ENCODE data around the gene KCNQ5. TPM values are rescaled to one million over a fixed set of nuclear protein-coding genes. Genes with fewer than 3 reads are reported as not detected.

KCNQ5 gene
- total RNA-seq, 2 experiments from 2014 or later: 2.1 to 2.5 TPM

DNA sequence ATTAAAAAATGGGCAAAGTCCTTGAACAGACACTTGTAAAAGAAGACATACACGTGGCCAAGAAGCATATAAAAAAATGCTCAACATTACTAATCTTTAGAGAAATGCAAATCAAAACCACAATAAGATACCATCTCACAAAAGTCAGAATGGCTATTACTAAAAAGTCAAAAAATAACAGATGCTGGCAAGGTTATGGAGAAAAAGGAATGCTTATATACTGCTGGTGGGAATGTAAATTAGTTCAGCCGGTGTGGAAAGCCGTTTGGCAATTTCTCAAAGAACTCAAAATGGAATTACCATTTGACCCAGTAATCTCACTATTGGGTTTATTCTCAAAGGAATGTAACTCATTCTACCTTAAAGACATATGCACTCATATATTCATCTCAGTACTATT lies 436.9 kb downstream of the KCNQ5 start:
- ChIA-PET CTCF (no interaction called here), POLR2A (no interaction called here)
- H3K36me3 Mint-ChIP-seq (ENCODE audit: low read depth): no peaks in the 10 kb centered on the region
- no peaks in the 10 kb centered on the region for H3K27me3 Mint-ChIP-seq
- Histone ChIP-seq H3K27ac (ENCODE audit: low read depth in 1 of 2, low read length in 2 of 2) (no peak overlapping the region), H3K36me3 (ENCODE audit: insufficient read depth, low read length) (no peaks in the 10 kb centered on the region), H3K27me3 (ENCODE audit: control insufficient read depth in 1 of 2, insufficient read depth in 2 of 2, low read length in 2 of 2) (no peaks in the 10 kb centered on the region), H3K4me1 (ENCODE audit: insufficient read depth, low read length) (no peaks in the 10 kb centered on the region), H3K4me3 (ENCODE audit: low read length) (no peak overlapping the region), H3K9me3 (ENCODE audit: control insufficient read depth in 1 of 2, insufficient read depth in 1 of 2, low read length in 2 of 2) (peaks cover 0 to 4% of the 10 kb centered on the region in 2 experiments)
- ATAC-seq (ENCODE audit: poor library complexity): no peak
- no peak overlapping the region for H3K4me3 Mint-ChIP-seq
- no peak overlapping the region for H3K27ac Mint-ChIP-seq
- DNase-seq: no peak
- no peaks in the 10 kb centered on the region for H3K4me1 Mint-ChIP-seq (ENCODE audit: low read depth)
- intact Hi-C loops (cut with DNase I, micrococcal nuclease): no loop called here
- H3K9me3 Mint-ChIP-seq: no peaks in the 10 kb centered on the region
- TF ChIP-seq, protein P1, sequence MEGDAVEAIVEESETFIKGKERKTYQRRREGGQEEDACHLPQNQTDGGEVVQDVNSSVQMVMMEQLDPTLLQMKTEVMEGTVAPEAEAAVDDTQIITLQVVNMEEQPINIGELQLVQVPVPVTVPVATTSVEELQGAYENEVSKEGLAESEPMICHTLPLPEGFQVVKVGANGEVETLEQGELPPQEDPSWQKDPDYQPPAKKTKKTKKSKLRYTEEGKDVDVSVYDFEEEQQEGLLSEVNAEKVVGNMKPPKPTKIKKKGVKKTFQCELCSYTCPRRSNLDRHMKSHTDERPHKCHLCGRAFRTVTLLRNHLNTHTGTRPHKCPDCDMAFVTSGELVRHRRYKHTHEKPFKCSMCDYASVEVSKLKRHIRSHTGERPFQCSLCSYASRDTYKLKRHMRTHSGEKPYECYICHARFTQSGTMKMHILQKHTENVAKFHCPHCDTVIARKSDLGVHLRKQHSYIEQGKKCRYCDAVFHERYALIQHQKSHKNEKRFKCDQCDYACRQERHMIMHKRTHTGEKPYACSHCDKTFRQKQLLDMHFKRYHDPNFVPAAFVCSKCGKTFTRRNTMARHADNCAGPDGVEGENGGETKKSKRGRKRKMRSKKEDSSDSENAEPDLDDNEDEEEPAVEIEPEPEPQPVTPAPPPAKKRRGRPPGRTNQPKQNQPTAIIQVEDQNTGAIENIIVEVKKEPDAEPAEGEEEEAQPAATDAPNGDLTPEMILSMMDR (IDR thresholded peaks at IDR 0.05): no peak

DNA sequence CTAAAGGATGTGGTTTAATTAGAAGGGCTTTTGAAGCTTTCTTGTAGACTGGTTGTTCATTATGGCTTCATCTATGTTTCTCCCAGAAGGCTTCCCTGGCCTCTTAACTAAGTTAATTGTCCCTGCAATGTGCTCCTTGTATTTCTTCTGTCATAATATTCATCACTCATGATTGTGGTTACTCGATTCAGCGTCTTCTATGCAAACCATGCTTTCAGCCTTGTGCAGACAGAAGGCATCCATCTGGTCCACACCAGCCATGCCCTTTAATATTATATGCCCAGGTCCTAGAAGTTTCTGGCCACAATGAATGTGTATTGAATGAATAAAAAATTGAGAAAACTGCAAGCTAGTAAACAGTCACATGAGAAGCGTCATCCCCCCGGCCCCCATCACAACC lies 440.3 kb downstream of the KCNQ5 start:
- no peak for ATAC-seq (ENCODE audit: poor library complexity)
- H3K36me3 ChIP-seq (ENCODE audit: insufficient read depth, low read length): no peaks in the 10 kb centered on the region
- no peak overlapping the region for H3K4me3 Mint-ChIP-seq
- CTCF ChIA-PET: no interaction called here
- no peak overlapping the region for H3K27ac Mint-ChIP-seq
- no peak overlapping the region for H3K27ac ChIP-seq (ENCODE audit: low read depth in 1 of 2, low read length in 2 of 2)
- TF ChIP-seq, protein P1 (IDR thresholded peaks at IDR 0.05): no peak
- H3K36me3 Mint-ChIP-seq (ENCODE audit: low read depth): no peaks in the 10 kb centered on the region
- no peaks in the 10 kb centered on the region for H3K27me3 Mint-ChIP-seq
- no peaks in the 10 kb centered on the region for H3K9me3 ChIP-seq (ENCODE audit: control insufficient read depth in 1 of 2, insufficient read depth in 1 of 2, low read length in 2 of 2)
- H3K4me1 ChIP-seq (ENCODE audit: insufficient read depth, low read length): no peaks in the 10 kb centered on the region
- DNase-seq: no peak
- no peaks in the 10 kb centered on the region for H3K9me3 Mint-ChIP-seq
- no peak overlapping the region for H3K4me3 ChIP-seq (ENCODE audit: low read length)
- POLR2A ChIA-PET: no interaction called here
- H3K27me3 ChIP-seq (ENCODE audit: control insufficient read depth in 1 of 2, insufficient read depth in 2 of 2, low read length in 2 of 2): no peaks in the 10 kb centered on the region
- H3K4me1 Mint-ChIP-seq (ENCODE audit: low read depth): no peaks in the 10 kb centered on the region
- intact Hi-C loops (cut with DNase I, micrococcal nuclease): no loop called here

DNA sequence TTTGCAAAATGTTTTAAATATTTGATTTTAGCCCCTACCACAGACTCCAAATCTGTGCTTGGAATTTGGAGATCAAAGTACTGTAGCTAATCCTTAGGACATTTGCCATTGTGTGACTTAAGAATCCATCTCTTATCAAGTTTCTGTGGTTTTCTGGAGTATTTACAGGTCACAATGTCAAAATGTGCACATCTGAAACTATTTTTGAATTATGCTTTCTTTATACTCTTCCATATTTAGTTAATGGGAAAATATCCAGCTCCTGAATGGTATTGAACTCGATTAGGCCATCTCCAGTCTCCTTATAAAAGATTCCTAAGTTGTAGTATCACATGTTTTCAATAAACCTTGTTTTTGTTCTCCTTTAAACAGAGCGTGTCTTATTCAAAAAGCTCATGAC lies 441.0 kb downstream of the KCNQ5 start:
- intact Hi-C loops (cut with DNase I, micrococcal nuclease): no loop called here
- TF ChIP-seq, protein P1 (IDR thresholded peaks at IDR 0.05): no peak
- ChIA-PET CTCF (no interaction called here), POLR2A (no interaction called here)
- H3K4me1 Mint-ChIP-seq (ENCODE audit: low read depth): no peaks in the 10 kb centered on the region
- ATAC-seq (ENCODE audit: poor library complexity): no peak
- H3K9me3 Mint-ChIP-seq: no peaks in the 10 kb centered on the region
- no peaks in the 10 kb centered on the region for H3K9me3 ChIP-seq (ENCODE audit: control insufficient read depth in 1 of 2, insufficient read depth in 1 of 2, low read length in 2 of 2)
- H3K4me1 ChIP-seq (ENCODE audit: insufficient read depth, low read length): no peaks in the 10 kb centered on the region
- H3K27me3 Mint-ChIP-seq: no peaks in the 10 kb centered on the region
- no peaks in the 10 kb centered on the region for H3K36me3 Mint-ChIP-seq (ENCODE audit: low read depth)
- no peaks in the 10 kb centered on the region for H3K27me3 ChIP-seq (ENCODE audit: control insufficient read depth in 1 of 2, insufficient read depth in 2 of 2, low read length in 2 of 2)
- H3K36me3 ChIP-seq (ENCODE audit: insufficient read depth, low read length): no peaks in the 10 kb centered on the region
- H3K27ac ChIP-seq (ENCODE audit: low read depth in 1 of 2, low read length in 2 of 2): no peak overlapping the region
- no peak for DNase-seq
- H3K27ac Mint-ChIP-seq: no peak overlapping the region
- no peak overlapping the region for H3K4me3 ChIP-seq (ENCODE audit: low read length)
- H3K4me3 Mint-ChIP-seq: no peak overlapping the region

Data from CD4-positive, alpha-beta T cell (primary cell).